ENCODE results near the gene RAP2C. TPM values are rescaled to one million over a fixed set of nuclear protein-coding genes. Genes with fewer than 3 reads are reported as not detected.
"Not testable (repeated sequence)": the region's sequence is repeated elsewhere in the genome, so short reads cannot be mapped to it uniquely, and the experiment has no call there.

Gene RAP2C
- total RNA-seq, 2 donors from 2014 or later: 7.8 to 7.9 TPM

DNA sequence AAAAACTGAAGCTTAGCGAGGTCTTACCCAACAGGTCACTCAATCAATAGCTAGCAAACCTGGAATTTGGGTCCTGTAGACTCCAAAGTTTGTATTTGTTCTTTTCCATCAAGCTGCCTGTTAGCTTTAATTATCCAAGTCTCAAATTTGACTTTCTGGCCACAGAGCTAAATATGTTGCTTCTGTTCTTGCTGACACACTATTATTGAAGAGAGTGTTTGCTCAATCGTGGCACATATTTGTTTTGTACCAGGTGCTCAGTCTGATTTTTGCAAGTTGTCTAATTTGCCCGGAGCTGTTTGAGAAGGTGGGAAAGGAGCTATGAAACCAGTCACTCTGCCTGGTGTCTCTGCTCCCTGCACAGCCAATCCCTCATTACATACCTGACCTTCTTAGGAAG is 49.7 kb downstream of the RAP2C start:
- no peak for ATAC-seq
- no peaks in the 10 kb centered on the region for H3K27me3 ChIP-seq
- no peak overlapping the region for H3K27ac ChIP-seq
- H3K9me3 ChIP-seq: no peaks in the 10 kb centered on the region
- TF ChIP-seq, protein P1, sequence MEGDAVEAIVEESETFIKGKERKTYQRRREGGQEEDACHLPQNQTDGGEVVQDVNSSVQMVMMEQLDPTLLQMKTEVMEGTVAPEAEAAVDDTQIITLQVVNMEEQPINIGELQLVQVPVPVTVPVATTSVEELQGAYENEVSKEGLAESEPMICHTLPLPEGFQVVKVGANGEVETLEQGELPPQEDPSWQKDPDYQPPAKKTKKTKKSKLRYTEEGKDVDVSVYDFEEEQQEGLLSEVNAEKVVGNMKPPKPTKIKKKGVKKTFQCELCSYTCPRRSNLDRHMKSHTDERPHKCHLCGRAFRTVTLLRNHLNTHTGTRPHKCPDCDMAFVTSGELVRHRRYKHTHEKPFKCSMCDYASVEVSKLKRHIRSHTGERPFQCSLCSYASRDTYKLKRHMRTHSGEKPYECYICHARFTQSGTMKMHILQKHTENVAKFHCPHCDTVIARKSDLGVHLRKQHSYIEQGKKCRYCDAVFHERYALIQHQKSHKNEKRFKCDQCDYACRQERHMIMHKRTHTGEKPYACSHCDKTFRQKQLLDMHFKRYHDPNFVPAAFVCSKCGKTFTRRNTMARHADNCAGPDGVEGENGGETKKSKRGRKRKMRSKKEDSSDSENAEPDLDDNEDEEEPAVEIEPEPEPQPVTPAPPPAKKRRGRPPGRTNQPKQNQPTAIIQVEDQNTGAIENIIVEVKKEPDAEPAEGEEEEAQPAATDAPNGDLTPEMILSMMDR (IDR thresholded peaks at IDR 0.05): no peak
- TF ChIP-seq POLR2A (IDR thresholded peaks at IDR 0.05): no peak
- H3K36me3 ChIP-seq (replicated peaks in 1 of 2; ENCODE audit: insufficient read depth in 1 of 2, low read depth in 2 of 2): no peaks in the 10 kb centered on the region
- DNase-seq: no peak
- intact Hi-C loops (cut with DNase I): no loop called here
- H3K4me1 ChIP-seq: no peaks in the 10 kb centered on the region
- WGBS, 2 donors: 8 to 18% methylated on average over 2 to 3 of the region's 3 CpGs
- H3K4me3 ChIP-seq: no peak overlapping the region

DNA sequence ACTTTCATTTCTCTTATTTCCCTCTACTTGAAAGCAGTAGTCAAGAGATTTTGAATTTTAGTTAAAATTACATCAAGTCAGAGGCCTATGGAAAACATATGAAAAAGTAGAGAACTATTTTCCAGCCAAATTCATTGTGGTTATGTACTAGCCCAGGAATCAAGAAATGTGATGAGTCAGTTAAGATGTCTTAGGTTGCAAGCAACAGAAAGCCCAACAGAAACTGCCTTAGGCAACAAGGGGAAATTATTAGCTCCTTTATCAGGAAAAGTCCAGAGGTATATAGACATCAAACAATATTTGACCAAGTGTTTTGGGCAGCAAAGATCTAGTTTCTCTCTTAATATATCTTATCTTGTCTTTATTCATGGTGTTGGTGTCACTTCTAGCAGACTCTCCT is 53.6 kb downstream of the RAP2C start:
- TF ChIP-seq, protein P1 (IDR thresholded peaks at IDR 0.05): no peak
- no peak for TF ChIP-seq POLR2A (IDR thresholded peaks at IDR 0.05)
- Histone ChIP-seq H3K36me3 (replicated peaks in 1 of 2; ENCODE audit: insufficient read depth in 1 of 2, low read depth in 2 of 2) (no peaks in the 10 kb centered on the region), H3K9me3 (no peaks in the 10 kb centered on the region), H3K4me1 (no peaks in the 10 kb centered on the region), H3K27ac (no peak overlapping the region), H3K27me3 (no peaks in the 10 kb centered on the region), H3K4me3 (no peak overlapping the region)
- intact Hi-C loops (cut with DNase I): no loop called here
- no peak for DNase-seq
- no peak for ATAC-seq

- no peaks in the 10 kb centered on the region for H3K36me3 ChIP-seq (replicated peaks in 1 of 2; ENCODE audit: insufficient read depth in 1 of 2, low read depth in 2 of 2)
- ATAC-seq: no peak
- no peaks in the 10 kb centered on the region for H3K4me1 ChIP-seq
These were observed 54.2 kb downstream of the RAP2C start for GRCh38 chrX:132165005-132165404.

DNA sequence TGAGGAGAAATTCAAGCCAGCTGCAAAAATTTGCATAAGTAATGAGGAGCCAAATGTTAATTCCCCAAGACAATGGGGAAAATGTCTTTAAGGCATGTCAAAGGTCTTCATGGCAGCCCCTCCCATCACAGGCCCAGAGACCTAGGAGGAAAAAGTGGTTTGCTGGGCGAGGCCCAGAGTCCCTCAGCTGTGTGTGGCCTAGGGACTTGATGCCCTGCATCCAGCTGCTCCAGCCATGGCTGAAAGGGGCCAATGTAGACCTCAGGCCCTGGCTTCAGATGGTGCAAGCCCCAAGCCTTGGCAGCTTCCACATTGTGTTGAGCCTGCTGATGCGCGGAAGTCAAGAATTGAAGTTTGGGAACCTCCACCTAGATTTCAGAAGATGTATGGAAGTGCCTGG is 56.2 kb downstream of the RAP2C start:
- H3K36me3 ChIP-seq (replicated peaks in 1 of 2; ENCODE audit: insufficient read depth in 1 of 2, low read depth in 2 of 2); H3K4me3 ChIP-seq; H3K27me3 ChIP-seq; DNase-seq; H3K4me1 ChIP-seq; H3K27ac ChIP-seq; H3K9me3 ChIP-seq; intact Hi-C loops (cut with DNase I); ATAC-seq: not testable (repeated sequence)
- WGBS, 2 donors: 100% methylated on average over 1 of the region's 3 CpGs

More at GRCh38 chrX:132165005-132165404, 54.2 kb downstream of the RAP2C start:
- DNase-seq: no peak
- no peak for TF ChIP-seq POLR2A (IDR thresholded peaks at IDR 0.05)
- TF ChIP-seq, protein P1 (IDR thresholded peaks at IDR 0.05): no peak
- Histone ChIP-seq H3K27me3 (no peaks in the 10 kb centered on the region), H3K4me3 (no peak overlapping the region), H3K27ac (no peak overlapping the region), H3K9me3 (no peaks in the 10 kb centered on the region)
- intact Hi-C loops (cut with DNase I): no loop called here

DNA sequence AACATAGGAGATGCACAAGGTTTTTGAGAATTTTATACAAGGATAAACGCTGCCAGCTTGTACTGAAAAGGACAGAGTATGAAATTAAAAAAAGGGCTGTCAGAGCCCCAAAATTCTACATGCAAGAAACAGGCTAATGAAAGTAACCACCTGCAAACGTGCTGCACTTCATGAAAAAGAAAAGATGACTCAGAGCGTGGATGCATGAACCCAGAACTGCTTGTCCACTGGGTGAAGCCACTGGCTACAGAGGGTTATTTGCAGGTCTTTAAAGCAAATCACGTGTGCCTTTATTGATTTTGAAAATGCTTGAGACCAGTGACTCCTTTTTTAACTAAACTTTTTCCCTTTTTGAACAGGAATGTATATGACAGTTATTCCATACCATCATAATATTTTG is 66.1 kb downstream of the RAP2C start:
- whole genome bisulfite sequencing, 2 donors: 47 to 69% methylated on average over 4 of the region's 4 CpGs
- TF ChIP-seq, protein P1 (IDR thresholded peaks at IDR 0.05): no peak
- TF ChIP-seq POLR2A (IDR thresholded peaks at IDR 0.05): no peak
- H3K36me3 ChIP-seq (replicated peaks in 1 of 2; ENCODE audit: insufficient read depth in 1 of 2, low read depth in 2 of 2): no peaks in the 10 kb centered on the region

More for the DNA sequence above, 66.1 kb downstream of the RAP2C start:
- intact Hi-C loops (cut with DNase I): no loop called here
- Histone ChIP-seq H3K27me3 (no peaks in the 10 kb centered on the region), H3K4me1 (no peaks in the 10 kb centered on the region), H3K9me3 (no peaks in the 10 kb centered on the region), H3K27ac (no peak overlapping the region), H3K4me3 (no peak overlapping the region)
- DNase-seq (no peak), ATAC-seq (no peak)

Other genes starting within 250 kb of the RAP2C start
- 1 to 10 TPM; 4.9 to 5.3 TPM for gene STK26, start 196.1 kb downstream of the RAP2C start, total RNA-seq
- gene FRMD7, start 91.4 kb downstream of the RAP2C start, total RNA-seq: not detected

Data from body of pancreas (tissue), 4 donors.